ENCODE data around the gene POFUT2. TPM values are rescaled to one million over a fixed set of nuclear protein-coding genes. Genes with fewer than 3 reads are reported as not detected.

Gene POFUT2
- total and polyA plus RNA-seq, 4 donors = 17.9 to 35.7 (median 26.1) TPM

- TF ChIP-seq CTCF (IDR thresholded peaks at IDR 0.05; ENCODE audit: control extremely low read depth, extremely low read depth) = no peak
- no peak for ATAC-seq (ENCODE audit: insufficient read depth, low FRiP score)
- Histone ChIP-seq H3K9ac (ENCODE audit: insufficient read depth in 1 of 2, low read length in 2 of 2) (no peak overlapping the region), H3K4me3 (no peak overlapping the region), H3K27me3 (ENCODE audit: control insufficient read depth in 3 of 3, insufficient read depth in 3 of 3, low read length in 2 of 3) (no peaks in the 10 kb centered on the region), H3K4me1 (ENCODE audit: control insufficient read depth in 5 of 5, insufficient read depth in 5 of 5, low read length in 5 of 5) (no peaks in the 10 kb centered on the region), H3K27ac (ENCODE audit: low read depth in 1 of 2, low read length in 1 of 2) (no peak overlapping the region), H3K36me3 (ENCODE audit: control insufficient read depth in 4 of 4, insufficient read depth in 4 of 4, low read length in 4 of 4) (peaks cover 37 to 65% (median 49%) of the 10 kb centered on the region in 4 donors), H3K9me3 (ENCODE audit: control insufficient read depth in 4 of 4, insufficient read depth in 3 of 4, low read length in 3 of 4) (no peaks in the 10 kb centered on the region)
- WGBS, 2 donors = 96 to 98% methylated on average over 28 of the region's 28 CpGs
- DNase-seq = peak in 1 of 3 donors; percentile 5
These were observed 7.4 kb downstream of the POFUT2 start for GRCh38 chr21:45280178-45280821.

- H3K27me3 ChIP-seq (ENCODE audit: control insufficient read depth in 3 of 3, insufficient read depth in 3 of 3, low read length in 2 of 3) = no peaks in the 10 kb centered on the region
- H3K27ac ChIP-seq (ENCODE audit: low read depth in 1 of 2, low read length in 1 of 2) = no peak overlapping the region
- WGBS, 2 donors = 92 to 96% methylated on average over 25 of the region's 25 CpGs
- DNase-seq (peak in 1 of 3 donors; percentile 8), ATAC-seq (ENCODE audit: insufficient read depth, low FRiP score) (no peak)
- H3K4me1 ChIP-seq (ENCODE audit: control insufficient read depth in 5 of 5, insufficient read depth in 5 of 5, low read length in 5 of 5) = no peaks in the 10 kb centered on the region
- H3K36me3 ChIP-seq (ENCODE audit: control insufficient read depth in 4 of 4, insufficient read depth in 4 of 4, low read length in 4 of 4) = peaks cover 37 to 61% (median 49%) of the 10 kb centered on the region in 4 donors
- no peak for TF ChIP-seq CTCF (IDR thresholded peaks at IDR 0.05; ENCODE audit: control extremely low read depth, extremely low read depth)
- no peak overlapping the region for H3K9ac ChIP-seq (ENCODE audit: insufficient read depth in 1 of 2, low read length in 2 of 2)
- no peak overlapping the region for H3K4me3 ChIP-seq
- H3K9me3 ChIP-seq (ENCODE audit: control insufficient read depth in 4 of 4, insufficient read depth in 3 of 4, low read length in 3 of 4) = peaks cover 0 to 2% (median 0%) of the 10 kb centered on the region in 4 donors
These were observed 8.1 kb downstream of the POFUT2 start for GRCh38 chr21:45279446-45280177.

GRCh38 chr21:45278156-45278911 lies 9.4 kb downstream of the POFUT2 start:
- ATAC-seq (ENCODE audit: insufficient read depth, low FRiP score) (no peak), DNase-seq (peak in 1 of 3 donors; percentile 6)

More at GRCh38 chr21:45278156-45278911, 9.4 kb downstream of the POFUT2 start:
- H3K9me3 ChIP-seq (ENCODE audit: control insufficient read depth in 4 of 4, insufficient read depth in 3 of 4, low read length in 3 of 4) = peaks cover 0 to 6% (median 1%) of the 10 kb centered on the region in 4 donors
- no peak overlapping the region for H3K4me3 ChIP-seq
- H3K9ac ChIP-seq (ENCODE audit: insufficient read depth in 1 of 2, low read length in 2 of 2) = no peak overlapping the region
- no peaks in the 10 kb centered on the region for H3K27me3 ChIP-seq (ENCODE audit: control insufficient read depth in 3 of 3, insufficient read depth in 3 of 3, low read length in 2 of 3)
- no peaks in the 10 kb centered on the region for H3K4me1 ChIP-seq (ENCODE audit: control insufficient read depth in 5 of 5, insufficient read depth in 5 of 5, low read length in 5 of 5)
- no peak for TF ChIP-seq CTCF (IDR thresholded peaks at IDR 0.05; ENCODE audit: control extremely low read depth, extremely low read depth)
- WGBS, 2 donors = 94 to 96% methylated on average over 27 of the region's 27 CpGs
- H3K27ac ChIP-seq (ENCODE audit: low read depth in 1 of 2, low read length in 1 of 2) = no peak overlapping the region
- peaks cover 37 to 61% (median 46%) of the 10 kb centered on the region in 4 donors for H3K36me3 ChIP-seq (ENCODE audit: control insufficient read depth in 4 of 4, insufficient read depth in 4 of 4, low read length in 4 of 4)
